Neural progenitor cell (in vitro differentiated cells): ENCODE results near the gene MBP.

Experiments used
- EZH2phosphoT487 ChIP-seq: fragments of 200-600 bp; sonication (generic); IDR thresholded peaks from 2 replicates; pipeline ENCODE4 v1.6.1; 2017; ENCODE audit warnings: antibody characterized with exemption
- TF ChIP-seq, protein P1 (sequence below): fragments of 200-600 bp; sonication (generic); IDR thresholded peaks from 2 replicates; pipeline ENCODE4 v1.5.1; 2017; ENCODE audit warnings: antibody characterized with exemption, mild to moderate bottlenecking

DNA sequence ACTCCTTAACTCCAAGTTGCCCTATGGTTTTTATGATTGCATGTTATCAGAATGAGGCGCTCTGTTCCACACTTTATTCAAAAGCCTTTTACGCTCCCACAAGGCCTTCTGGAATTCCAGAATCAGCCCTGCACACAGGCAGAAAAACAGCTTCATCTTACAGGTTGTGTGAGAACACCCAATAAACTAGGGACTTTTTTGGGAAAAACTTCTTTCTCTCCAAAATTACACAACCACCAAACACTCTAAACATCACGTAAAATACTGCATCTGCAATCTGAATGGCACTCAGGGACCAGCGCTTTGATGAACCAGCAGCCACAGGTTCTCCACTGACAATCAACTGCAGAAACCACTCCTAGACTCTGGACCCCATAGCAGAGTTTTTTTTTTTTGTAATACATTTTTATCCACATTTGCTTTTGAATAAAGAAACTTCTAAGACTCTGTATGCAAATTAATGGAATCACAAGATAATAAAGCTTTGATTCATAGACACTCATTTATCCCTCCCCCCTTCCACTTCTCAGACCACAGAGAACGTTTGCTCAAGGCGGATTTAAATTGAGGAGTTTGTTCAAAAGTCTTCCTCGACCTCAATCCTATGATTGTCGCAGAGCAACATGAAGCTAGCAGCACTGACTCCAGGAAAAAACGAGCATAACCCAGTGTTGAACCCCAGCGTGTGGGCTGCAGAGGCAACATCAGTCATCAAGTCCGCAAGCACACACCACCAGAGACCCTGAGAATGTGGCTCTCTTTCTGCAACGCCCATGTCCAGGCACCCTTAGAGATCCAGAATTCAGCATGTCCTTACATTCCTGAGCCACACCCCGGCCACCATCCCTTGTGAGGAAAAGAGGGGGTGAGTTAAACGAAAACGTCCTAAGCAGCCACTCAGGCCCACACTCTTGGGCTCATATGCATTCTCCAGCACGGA is 116.5 kb downstream of the MBP start:
- TF ChIP-seq, protein P1, sequence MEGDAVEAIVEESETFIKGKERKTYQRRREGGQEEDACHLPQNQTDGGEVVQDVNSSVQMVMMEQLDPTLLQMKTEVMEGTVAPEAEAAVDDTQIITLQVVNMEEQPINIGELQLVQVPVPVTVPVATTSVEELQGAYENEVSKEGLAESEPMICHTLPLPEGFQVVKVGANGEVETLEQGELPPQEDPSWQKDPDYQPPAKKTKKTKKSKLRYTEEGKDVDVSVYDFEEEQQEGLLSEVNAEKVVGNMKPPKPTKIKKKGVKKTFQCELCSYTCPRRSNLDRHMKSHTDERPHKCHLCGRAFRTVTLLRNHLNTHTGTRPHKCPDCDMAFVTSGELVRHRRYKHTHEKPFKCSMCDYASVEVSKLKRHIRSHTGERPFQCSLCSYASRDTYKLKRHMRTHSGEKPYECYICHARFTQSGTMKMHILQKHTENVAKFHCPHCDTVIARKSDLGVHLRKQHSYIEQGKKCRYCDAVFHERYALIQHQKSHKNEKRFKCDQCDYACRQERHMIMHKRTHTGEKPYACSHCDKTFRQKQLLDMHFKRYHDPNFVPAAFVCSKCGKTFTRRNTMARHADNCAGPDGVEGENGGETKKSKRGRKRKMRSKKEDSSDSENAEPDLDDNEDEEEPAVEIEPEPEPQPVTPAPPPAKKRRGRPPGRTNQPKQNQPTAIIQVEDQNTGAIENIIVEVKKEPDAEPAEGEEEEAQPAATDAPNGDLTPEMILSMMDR: no peak
- TF ChIP-seq EZH2phosphoT487: no peak
